H9 (cell line): Measurements from ENCODE around the gene FNIP1. TPM values are rescaled to one million over a fixed set of nuclear protein-coding genes. Genes with fewer than 3 reads are reported as not detected.

Experiments used
- DNase-seq: peaks from one replicate; pipeline ENCODE4 v3.0.0-alpha.2; 2017
- H2AFZ ChIP-seq: one replicate; pipeline ENCODE4 v1.6.1; 2013; ENCODE audit warnings: mild to moderate bottlenecking, low read length, control low read depth, moderate library complexity
- H2AK5ac ChIP-seq: 2 replicates; pipeline ENCODE4 v1.6.1; 2013; ENCODE audit warnings: low read length, control low read depth, mixed read lengths; ENCODE audit not compliant: insufficient read length
- H2BK120ac ChIP-seq: one replicate; pipeline ENCODE4 v1.6.1; 2013; ENCODE audit warnings: low read depth, mild to moderate bottlenecking, low read length, control low read depth, inconsistent platforms; ENCODE audit not compliant: poor library complexity, severe bottlenecking
- H2BK12ac ChIP-seq: 2 replicates; pipeline ENCODE4 v1.6.1; 2013; ENCODE audit warnings: low read length, control low read depth, mixed read lengths, low read depth; ENCODE audit not compliant: insufficient read length
- H2BK15ac ChIP-seq: 2 replicates; pipeline ENCODE4 v1.6.1; 2013; ENCODE audit warnings: low read depth, low read length, control low read depth
- H2BK20ac ChIP-seq: one replicate; pipeline ENCODE4 v1.6.1; 2013; ENCODE audit warnings: low read depth, mild to moderate bottlenecking, low read length, control low read depth, inconsistent platforms; ENCODE audit not compliant: poor library complexity, severe bottlenecking
- H2BK5ac ChIP-seq: 2 replicates; pipeline ENCODE4 v1.6.1; 2013; ENCODE audit warnings: low read length, control low read depth, mixed read lengths; ENCODE audit not compliant: insufficient read length
- H3K14ac ChIP-seq: 2 replicates; pipeline ENCODE4 v1.6.1; 2013; ENCODE audit warnings: low read length, control low read depth; ENCODE audit not compliant: insufficient read depth
- H3K18ac ChIP-seq: 2 replicates; pipeline ENCODE4 v1.6.1; 2013; ENCODE audit warnings: low read depth, mild to moderate bottlenecking, mixed read lengths, low read length, control low read depth; ENCODE audit not compliant: insufficient read length
- H3K23ac ChIP-seq: 2 replicates; pipeline ENCODE4 v1.6.1; 2013; ENCODE audit warnings: low read length, control low read depth, mixed read lengths, low read depth; ENCODE audit not compliant: insufficient read length
- H3K23me2 ChIP-seq: 2 replicates; pipeline ENCODE4 v1.6.1; 2013; ENCODE audit warnings: low read depth, mild to moderate bottlenecking, mixed read lengths, low read length, control low read depth; ENCODE audit not compliant: insufficient read length, poor library complexity, severe bottlenecking
- H3K27ac ChIP-seq: 2 replicates; pipeline ENCODE4 v1.5.1; 2013; ENCODE audit warnings: low read length, control low read depth, mixed read lengths, low read depth; ENCODE audit not compliant: insufficient read length
- H3K27me3 ChIP-seq: 2 replicates; pipeline ENCODE4 v1.6.1; 2013; ENCODE audit warnings: low read length, control low read depth, inconsistent platforms; ENCODE audit not compliant: insufficient read depth
- H3K4ac ChIP-seq: 2 replicates; pipeline ENCODE4 v1.6.1; 2013; ENCODE audit warnings: low read depth, mild to moderate bottlenecking, control low read depth, inconsistent platforms, low read length, moderate library complexity
- H3K4me1 ChIP-seq: 2 replicates; pipeline ENCODE4 v1.6.1; 2013; ENCODE audit warnings: low read length, control low read depth, inconsistent platforms; ENCODE audit not compliant: insufficient read depth
- H3K4me2 ChIP-seq: 2 replicates; pipeline ENCODE4 v1.6.1; 2013; ENCODE audit warnings: low read length, control low read depth, mixed read lengths; ENCODE audit not compliant: insufficient read length, insufficient read depth
- H3K56ac ChIP-seq: 2 replicates; pipeline ENCODE4 v1.6.1; 2013; ENCODE audit warnings: low read depth, mild to moderate bottlenecking, mixed read lengths, low read length, control low read depth; ENCODE audit not compliant: insufficient read length
- H3K79me1 ChIP-seq: 2 replicates; pipeline ENCODE4 v1.6.1; 2013; ENCODE audit warnings: low read depth, mild to moderate bottlenecking, moderate library complexity, low read length, control low read depth, inconsistent platforms; ENCODE audit not compliant: insufficient read depth, poor library complexity, severe bottlenecking
- H3K79me2 ChIP-seq: 2 replicates; pipeline ENCODE4 v1.6.1; 2013; ENCODE audit warnings: low read length, control low read depth, inconsistent platforms; ENCODE audit not compliant: insufficient read depth
- H3K9ac ChIP-seq: 2 replicates; pipeline ENCODE4 v1.6.1; 2013; ENCODE audit warnings: low read length, control low read depth, mixed read lengths; ENCODE audit not compliant: insufficient read length; ENCODE audit errors: extremely low read depth
- H3K9me3 ChIP-seq: one replicate; pipeline ENCODE4 v1.6.1; 2013; ENCODE audit warnings: low read depth, low read length, inconsistent platforms; ENCODE audit not compliant: control insufficient read depth
- H3T11ph ChIP-seq: one replicate; pipeline ENCODE4 v1.6.1; 2013; ENCODE audit warnings: mild to moderate bottlenecking, low read length, control low read depth, inconsistent platforms
- H4K20me1 ChIP-seq: one replicate; pipeline ENCODE4 v1.6.1; 2013; ENCODE audit not compliant: control insufficient read depth, insufficient read length, insufficient read depth
- H4K5ac ChIP-seq: 2 replicates; pipeline ENCODE4 v1.6.1; 2013; ENCODE audit warnings: low read depth, mild to moderate bottlenecking, mixed read lengths, low read length, control low read depth; ENCODE audit not compliant: insufficient read length
- H4K8ac ChIP-seq: replicated peaks from 2 replicates; pipeline ENCODE4 v1.6.1; 2013; ENCODE audit warnings: low read length, control low read depth, mixed read lengths, low read depth; ENCODE audit not compliant: insufficient read length
- H4K91ac ChIP-seq: 2 replicates; pipeline ENCODE4 v1.6.1; 2013; ENCODE audit warnings: low read depth, mild to moderate bottlenecking, moderate library complexity, mixed read lengths, low read length, control low read depth; ENCODE audit not compliant: insufficient read length
- H3K27ac Mint-ChIP-seq, 3 experiments: 2 replicates in 2 of 3; 3 replicates in 1 of 3; pipeline ENCODE4 v1.8.0; 2020 to 2021; ENCODE audit warnings: mixed read lengths in 3 of 3, mild to moderate bottlenecking in 1 of 3, moderate library complexity in 1 of 3
- H3K27me3 Mint-ChIP-seq: 2 replicates; pipeline ENCODE4 v1.8.0; 2021; ENCODE audit warnings: low read depth, mild to moderate bottlenecking, moderate library complexity, mixed read lengths
- H3K36me3 Mint-ChIP-seq, 3 experiments: 2 replicates in 2 of 3; 3 replicates in 1 of 3; pipeline ENCODE4 v1.8.0; 2020 to 2021; ENCODE audit warnings: low read depth in 3 of 3, mixed read lengths in 3 of 3; ENCODE audit not compliant: insufficient read depth in 1 of 3
- H3K4me1 Mint-ChIP-seq, 2 experiments: 2 replicates each; pipeline ENCODE4 v1.8.0; 2020; ENCODE audit warnings: mixed read lengths in 2 of 2
- H3K4me3 Mint-ChIP-seq, 2 experiments: 2 replicates in 1 of 2; 3 replicates in 1 of 2; pipeline ENCODE4 v1.8.0; 2020 to 2021; ENCODE audit warnings: mild to moderate bottlenecking in 2 of 2, mixed read lengths in 2 of 2, moderate library complexity in 1 of 2
- H3K9me3 Mint-ChIP-seq, 2 experiments: 2 replicates in 1 of 2; 3 replicates in 1 of 2; pipeline ENCODE4 v1.8.0; 2020; ENCODE audit warnings: mild to moderate bottlenecking in 2 of 2, mixed read lengths in 2 of 2, moderate library complexity in 1 of 2
- CTCF ChIP-seq: fragments of 200-600 bp; sonication (generic); conservative IDR thresholded peaks from 3 replicates; pipeline ENCODE4 v1.8.0; 2021; ENCODE audit warnings: antibody characterized with exemption, mild to moderate bottlenecking
- WGBS: extraction: QIAGEN DNeasy Blood & Tissue Kit; methylation state at CpG from one replicate; pipeline ENCODE4 v1.1.7; 2013; ENCODE audit warnings: missing lambda C conversion rate, low lambda C conversion rate, mixed read lengths; ENCODE audit not compliant: insufficient read length; ENCODE audit errors: extremely low coverage; 5-methylcytosine and 5-hydroxymethylcytosine counted together
- total RNA-seq: library from RNA; stranded (reverse); gene quantifications from 2 replicates; pipeline ENCODE4 v1.2.1, GENCODE V29; 2021

FNIP1 gene
- total RNA-seq, 1 experiment from 2014 or later = 13.4 TPM

DNA sequence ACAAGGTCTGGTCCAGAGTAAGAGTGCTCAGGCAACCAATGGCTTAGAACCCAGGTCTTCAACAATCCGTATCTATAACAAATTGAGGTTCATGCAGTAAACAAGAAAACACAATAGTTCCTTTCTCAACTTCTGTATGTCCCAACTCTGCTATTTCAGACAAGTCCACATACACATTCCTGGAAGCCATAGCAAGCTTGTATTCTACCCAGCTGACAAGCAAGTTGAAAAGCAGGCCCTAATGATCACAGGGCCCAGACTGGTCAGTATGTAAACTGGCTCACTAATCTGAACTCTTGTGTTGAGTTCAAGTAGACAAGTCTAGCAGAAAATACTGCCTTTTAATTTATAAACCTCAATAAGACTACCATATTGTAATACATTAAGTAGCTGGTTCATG lies 26.9 kb downstream of the FNIP1 start:
- Histone ChIP-seq H3K27ac (no peak overlapping the region), H3K23ac (no peak overlapping the region), H2BK20ac (no peak overlapping the region), H3K4ac (no peak overlapping the region), H2BK12ac (no peak overlapping the region), H3K79me1 (peaks cover 8% of the 10 kb centered on the region), H2AK5ac (no peak overlapping the region), H3K9ac (no peak overlapping the region), H2AFZ (no peak overlapping the region), H3K27me3 (no peaks in the 10 kb centered on the region), H4K20me1 (no peaks in the 10 kb centered on the region), H3K4me2 (no peak overlapping the region), H2BK120ac (no peak overlapping the region), H3K18ac (no peak overlapping the region), H3K56ac (no peak overlapping the region), H3K9me3 (no peaks in the 10 kb centered on the region), H3K4me1 (no peaks in the 10 kb centered on the region), H3K23me2 (no peaks in the 10 kb centered on the region), H2BK15ac (no peak overlapping the region), H4K91ac (no peak overlapping the region), H2BK5ac (no peak overlapping the region), H3T11ph (no peak overlapping the region), H3K14ac (no peak overlapping the region), H3K79me2 (peaks cover 5% of the 10 kb centered on the region; the same call in 1 of the 2 replicates), H4K8ac (no peak overlapping the region), H4K5ac (no peak overlapping the region)
- Mint-ChIP-seq H3K9me3 (no peaks in the 10 kb centered on the region), H3K36me3 (peaks cover 2% of the 10 kb centered on the region in 3 experiments; a peak in 6 of 7 replicates), H3K4me3 (no peak overlapping the region), H3K27me3 (no peaks in the 10 kb centered on the region), H3K27ac (no peak overlapping the region), H3K4me1 (peaks cover 0 to 3% of the 10 kb centered on the region in 2 experiments; a peak in 1 of 4 replicates)
- no peak for DNase-seq
- no peak for TF ChIP-seq CTCF
- no CpG with 5 or more reads among the region's 1 CpG for WGBS
